AG10803 (cell line): Measurements from ENCODE around the gene RND3.
A peak's percentile ranks its signal among the peaks of the same experiment; 100 is the strongest.

Source experiments
- DNase-seq: peaks from one replicate; pipeline ENCODE4 v3.0.0; 2010; ENCODE audit warnings: low read depth
- H3K4me3 ChIP-seq: 2 replicates; pipeline ENCODE4 v1.5.1; 2011; ENCODE audit warnings: mild to moderate bottlenecking, low read length, control low read depth
- TF ChIP-seq, protein P1 (sequence below): conservative IDR thresholded peaks from 2 replicates; pipeline ENCODE4 v1.5.1; 2011; ENCODE audit warnings: mild to moderate bottlenecking, low read length, control low read depth, inconsistent platforms

The RND3 gene

DNA sequence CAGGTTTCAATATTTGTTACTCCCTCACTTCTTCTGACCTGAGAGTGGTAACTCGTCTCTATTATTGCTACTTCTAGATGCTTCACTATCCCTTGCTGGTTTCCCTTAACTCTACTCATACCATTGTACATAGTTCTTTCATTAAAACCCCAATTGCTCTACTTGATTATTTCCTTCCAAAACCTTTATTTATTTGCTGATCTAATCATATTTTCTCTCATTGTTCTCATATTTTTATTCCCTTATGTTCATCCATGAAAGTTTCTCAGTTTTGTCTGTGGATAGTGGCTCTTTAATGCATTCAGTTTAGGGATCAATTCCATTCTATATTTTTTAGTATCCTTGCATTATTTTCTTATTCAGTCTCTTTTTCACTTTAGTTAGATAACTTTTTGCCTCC, 42.1 kb downstream of the RND3 start:
- TF ChIP-seq, protein P1, sequence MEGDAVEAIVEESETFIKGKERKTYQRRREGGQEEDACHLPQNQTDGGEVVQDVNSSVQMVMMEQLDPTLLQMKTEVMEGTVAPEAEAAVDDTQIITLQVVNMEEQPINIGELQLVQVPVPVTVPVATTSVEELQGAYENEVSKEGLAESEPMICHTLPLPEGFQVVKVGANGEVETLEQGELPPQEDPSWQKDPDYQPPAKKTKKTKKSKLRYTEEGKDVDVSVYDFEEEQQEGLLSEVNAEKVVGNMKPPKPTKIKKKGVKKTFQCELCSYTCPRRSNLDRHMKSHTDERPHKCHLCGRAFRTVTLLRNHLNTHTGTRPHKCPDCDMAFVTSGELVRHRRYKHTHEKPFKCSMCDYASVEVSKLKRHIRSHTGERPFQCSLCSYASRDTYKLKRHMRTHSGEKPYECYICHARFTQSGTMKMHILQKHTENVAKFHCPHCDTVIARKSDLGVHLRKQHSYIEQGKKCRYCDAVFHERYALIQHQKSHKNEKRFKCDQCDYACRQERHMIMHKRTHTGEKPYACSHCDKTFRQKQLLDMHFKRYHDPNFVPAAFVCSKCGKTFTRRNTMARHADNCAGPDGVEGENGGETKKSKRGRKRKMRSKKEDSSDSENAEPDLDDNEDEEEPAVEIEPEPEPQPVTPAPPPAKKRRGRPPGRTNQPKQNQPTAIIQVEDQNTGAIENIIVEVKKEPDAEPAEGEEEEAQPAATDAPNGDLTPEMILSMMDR: no peak
- H3K4me3 ChIP-seq: no peak overlapping the region

GRCh38 chr2:150442484-150442883, 45.0 kb downstream of the RND3 start:
- DNase-seq: no peak
- TF ChIP-seq, protein P1: no peak
- H3K4me3 ChIP-seq: no peak overlapping the region

More for the DNA sequence above, 42.1 kb downstream of the RND3 start:
- DNase-seq: no peak

DNA sequence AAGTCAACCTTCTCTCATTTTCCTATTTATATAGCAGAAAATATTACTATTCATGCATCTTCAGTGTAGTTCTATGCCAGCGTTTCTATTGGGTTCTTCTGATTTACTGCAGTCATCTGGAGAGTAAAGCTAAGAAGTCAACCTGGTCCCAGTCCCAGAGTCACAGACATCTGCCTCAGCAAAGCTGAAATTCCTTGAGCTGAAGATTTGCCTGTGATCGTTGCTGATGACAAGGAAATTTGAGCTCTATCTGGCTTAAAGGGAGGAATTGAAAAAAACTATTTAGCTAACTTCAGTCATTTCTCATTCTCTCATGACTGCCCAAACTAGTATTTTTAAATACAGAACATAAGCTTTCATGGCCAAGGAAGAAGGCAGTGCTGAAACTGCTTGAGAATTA, 45.7 kb downstream of the RND3 start:
- DNase-seq: peak; percentile 13
- H3K4me3 ChIP-seq: no peak overlapping the region
- TF ChIP-seq, protein P1: no peak

- H3K4me3 ChIP-seq: no peak overlapping the region
- DNase-seq: no peak
- TF ChIP-seq, protein P1: no peak
Observed at GRCh38 chr2:150441226-150441625, 46.2 kb downstream of the RND3 start.

DNA sequence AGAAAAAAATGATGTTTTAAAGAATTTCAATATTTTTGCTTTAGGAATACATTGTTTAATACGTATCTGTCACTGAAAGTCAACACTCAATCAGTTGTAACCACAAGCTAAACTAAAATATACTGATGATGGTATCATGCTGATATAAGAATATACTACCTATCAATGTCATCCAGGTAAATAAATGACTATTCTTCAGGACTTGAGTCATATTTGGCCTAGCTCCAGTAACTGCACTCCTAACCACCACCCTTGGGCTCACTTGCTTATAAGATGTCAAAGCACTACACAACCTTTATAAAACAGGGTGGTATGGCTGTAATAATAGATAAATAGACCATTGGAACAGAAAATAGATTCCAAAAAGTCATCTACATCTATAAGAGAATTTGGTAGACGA, 48.8 kb downstream of the RND3 start:
- TF ChIP-seq, protein P1: no peak
- no peak for DNase-seq
- no peak overlapping the region for H3K4me3 ChIP-seq

DNA sequence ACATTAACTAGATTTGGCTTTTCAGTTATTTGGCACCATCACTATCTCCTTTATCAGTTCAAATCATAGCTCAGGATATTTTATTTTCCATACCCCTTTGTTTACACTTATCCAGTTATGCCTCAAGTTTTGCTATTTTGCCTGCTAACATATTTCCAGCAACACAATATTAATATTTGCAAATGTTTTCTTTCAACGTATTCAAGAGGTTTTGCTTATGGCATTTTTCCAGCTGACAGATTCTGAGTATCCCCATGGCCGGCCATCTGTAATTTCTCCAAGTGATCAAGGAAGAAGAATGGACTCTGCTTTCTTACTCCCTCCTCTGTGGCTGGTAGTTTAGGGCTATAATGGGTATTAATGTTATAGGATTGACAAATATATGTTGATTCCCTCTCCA, 49.4 kb downstream of the RND3 start:
- DNase-seq: no peak
- no peak overlapping the region for H3K4me3 ChIP-seq
- TF ChIP-seq, protein P1: no peak

GRCh38 chr2:150432312-150432625, 55.2 kb downstream of the RND3 start:
- TF ChIP-seq, protein P1: no peak
- no peak for DNase-seq
- no peak overlapping the region for H3K4me3 ChIP-seq
